ENCODE data around the gene MAD1L1. TPM values are rescaled to one million over a fixed set of nuclear protein-coding genes. Genes with fewer than 3 reads are reported as not detected.

Gene MAD1L1
- total RNA-seq, 1 experiment from 2014 or later: 38.5 TPM

DNA sequence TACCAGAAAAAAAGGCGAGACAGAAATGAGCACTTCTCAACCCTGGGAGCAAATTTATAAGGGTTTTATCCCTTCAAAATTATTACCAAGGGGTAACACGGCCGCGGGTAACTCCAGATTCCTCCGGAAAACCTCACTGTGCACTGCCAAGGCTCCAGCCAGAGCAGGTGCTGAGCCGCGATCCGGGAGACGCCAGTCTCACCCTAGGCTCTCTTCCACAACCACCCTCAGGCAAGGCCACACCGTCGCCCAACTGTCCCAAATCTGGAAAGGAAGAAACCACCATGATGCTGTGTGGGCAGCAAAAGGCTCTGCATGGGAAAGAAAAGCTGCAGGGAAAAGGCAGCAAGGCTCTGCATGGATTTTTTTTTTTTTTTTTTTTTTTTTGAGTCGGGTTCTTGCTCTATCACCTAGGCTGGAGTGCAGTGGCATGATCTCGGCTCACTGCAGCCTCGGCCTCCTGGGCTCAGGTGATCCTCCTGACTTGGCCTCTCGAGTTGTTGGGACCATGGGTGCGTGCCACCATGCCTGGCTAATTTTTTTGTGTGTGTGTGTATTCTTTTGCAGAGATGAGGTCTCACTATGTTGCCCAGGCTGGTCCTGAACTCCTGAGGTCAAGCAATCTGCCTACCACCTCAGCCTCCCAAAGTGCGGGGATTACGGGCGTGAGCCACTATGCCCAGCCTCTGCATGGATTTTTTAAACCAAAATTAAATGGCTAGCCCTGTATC lies 39.0 kb downstream of the MAD1L1 start:
- BruUV-seq (replicated peaks): no TSS peak
- DNase-seq (ENCODE audit: low read depth, low spot score) (no peak), ATAC-seq (no peak)
- Histone ChIP-seq H3K9me2 (ENCODE audit: insufficient read depth) (no peaks in the 10 kb centered on the region), H3K4me2 (ENCODE audit: low read length) (no peak overlapping the region), H3K79me2 (ENCODE audit: insufficient read depth, low read length) (peaks cover 13% of the 10 kb centered on the region), H3K36me3 (ENCODE audit: control insufficient read depth in 1 of 2, insufficient read depth in 2 of 2, low read length in 2 of 2) (peaks cover 0 to 34% of the 10 kb centered on the region in 2 experiments), H3K9ac (ENCODE audit: low read length) (no peak overlapping the region), H2AFZ (ENCODE audit: low read depth, low read length, poor library complexity, severe bottlenecking) (no peak overlapping the region), H4K20me1 (ENCODE audit: insufficient read depth) (no peaks in the 10 kb centered on the region), H3K4me3 (replicated peaks in 1 of 2; ENCODE audit: low read depth in 1 of 2, low read length in 2 of 2) (no peak overlapping the region), H3K9me3 (ENCODE audit: control insufficient read depth in 1 of 2, insufficient read depth in 1 of 2, low read depth in 1 of 2, low read length in 2 of 2) (peaks cover 0 to 11% of the 10 kb centered on the region in 2 experiments; a peak in 2 of 4 replicates), H3K27me3 (ENCODE audit: insufficient read depth, low read length) (no peaks in the 10 kb centered on the region), H3K27ac (ENCODE audit: low read depth, low read length) (no peak overlapping the region), H3K4me1 (ENCODE audit: control insufficient read depth in 1 of 2, insufficient read depth in 2 of 2, low read length in 2 of 2) (no peaks in the 10 kb centered on the region)
- intact Hi-C loops (cut with micrococcal nuclease): no loop called here
- ChIA-PET CTCF (no interaction called here), POLR2A (no interaction called here), RAD21 (ENCODE audit: low non-redundant PET in 1 of 2, low total read pairs in 2 of 2, uncharacterized antibody in 2 of 2, unreplicated experiment in 2 of 2) (interaction anchor here in 1 of 2 experiments (1.3 kb wide), 1 partner anchor 155 kb away, joined by 4 read pairs; no protein-coding TSS in a partner anchor)
- TF ChIP-seq SP1 (IDR thresholded peaks at IDR 0.05; ENCODE audit: low read depth) (no peak), SRF (IDR thresholded peaks at IDR 0.05; ENCODE audit: low read depth) (no peak), YY1 (IDR thresholded peaks at IDR 0.05; ENCODE audit: extremely low read depth, insufficient replicate concordance, low read depth, low read length) (no peak), TCF7L2 (IDR thresholded peaks at IDR 0.05; ENCODE audit: borderline replicate concordance, extremely low read depth, insufficient read depth, insufficient read length) (no peak), SIN3A (IDR thresholded peaks at IDR 0.05; ENCODE audit: low read depth) (no peak), JUND (IDR thresholded peaks at IDR 0.05) (no peak), POLR2A (IDR thresholded peaks at IDR 0.05; ENCODE audit: borderline replicate concordance, extremely low read depth, insufficient read depth, insufficient read length) (no peak), CEBPB (IDR thresholded peaks at IDR 0.05; ENCODE audit: low read depth) (no peak), ZFX (IDR thresholded peaks at IDR 0.05) (no peak)

DNA sequence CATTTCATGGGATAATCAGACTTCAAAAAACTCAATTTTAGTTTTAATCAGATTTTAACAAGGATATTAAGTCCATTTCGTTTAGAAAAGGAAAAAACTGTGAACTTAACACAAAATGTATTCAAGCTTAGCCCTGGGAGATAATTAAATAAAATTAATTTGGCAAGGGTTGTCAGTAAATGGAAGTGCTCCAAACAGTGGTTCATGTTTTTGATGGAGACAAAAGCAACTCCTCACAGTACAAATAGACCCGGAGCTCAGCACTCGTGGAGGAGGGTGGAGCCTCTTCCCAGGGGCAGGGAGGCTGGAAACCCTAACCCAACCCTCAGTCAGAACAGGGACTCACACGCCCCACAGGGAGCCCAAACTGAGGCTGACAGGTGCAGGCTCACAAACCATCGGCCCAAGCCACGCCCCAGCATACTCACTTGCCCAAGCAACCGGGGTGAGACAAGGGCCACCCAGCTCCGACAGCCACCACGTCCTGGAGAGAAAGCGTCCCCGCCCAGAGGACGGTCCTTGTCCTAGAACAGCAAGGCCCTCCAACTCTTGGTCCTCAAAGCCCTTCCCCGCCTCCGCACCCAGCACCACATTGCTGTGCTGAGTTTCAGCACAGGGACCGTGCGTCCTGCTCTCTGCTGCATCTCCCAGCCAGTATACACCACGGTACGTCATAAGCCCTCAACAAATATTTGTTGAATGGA lies 39.8 kb downstream of the MAD1L1 start:
- no peak overlapping the region for H3K27ac ChIP-seq (ENCODE audit: low read depth, low read length)
- ChIA-PET RAD21 (ENCODE audit: low non-redundant PET in 1 of 2, low total read pairs in 2 of 2, uncharacterized antibody in 2 of 2, unreplicated experiment in 2 of 2) (no interaction called here), POLR2A (no interaction called here), CTCF (no interaction called here)
- H2AFZ ChIP-seq (ENCODE audit: low read depth, low read length, poor library complexity, severe bottlenecking): no peak overlapping the region
- H4K20me1 ChIP-seq (ENCODE audit: insufficient read depth): no peaks in the 10 kb centered on the region
- intact Hi-C loops (cut with micrococcal nuclease): no loop called here
- no peaks in the 10 kb centered on the region for H3K4me1 ChIP-seq (ENCODE audit: control insufficient read depth in 1 of 2, insufficient read depth in 2 of 2, low read length in 2 of 2)
- H3K4me3 ChIP-seq (replicated peaks in 1 of 2; ENCODE audit: low read depth in 1 of 2, low read length in 2 of 2): no peak overlapping the region
- no peak for ATAC-seq
- no peaks in the 10 kb centered on the region for H3K27me3 ChIP-seq (ENCODE audit: insufficient read depth, low read length)
- H3K79me2 ChIP-seq (ENCODE audit: insufficient read depth, low read length): peaks cover 13% of the 10 kb centered on the region
- TF ChIP-seq SRF (IDR thresholded peaks at IDR 0.05; ENCODE audit: low read depth) (no peak), POLR2AphosphoS5 (IDR thresholded peaks at IDR 0.05; ENCODE audit: low read depth, low read length) (no peak), CBX3 (IDR thresholded peaks at IDR 0.05; ENCODE audit: low read depth) (no peak), EGR1 (IDR thresholded peaks at IDR 0.05; ENCODE audit: low read depth) (no peak), RAD21 (IDR thresholded peaks at IDR 0.05; ENCODE audit: low read depth) (no peak), EZH2phosphoT487 (IDR thresholded peaks at IDR 0.05; ENCODE audit: borderline replicate concordance) (no peak)
- TF ChIP-seq, protein P1, sequence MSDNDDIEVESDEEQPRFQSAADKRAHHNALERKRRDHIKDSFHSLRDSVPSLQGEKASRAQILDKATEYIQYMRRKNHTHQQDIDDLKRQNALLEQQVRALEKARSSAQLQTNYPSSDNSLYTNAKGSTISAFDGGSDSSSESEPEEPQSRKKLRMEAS (IDR thresholded peaks at IDR 0.05): no peak
- H3K9ac ChIP-seq (ENCODE audit: low read length): no peak overlapping the region
- BruUV-seq (replicated peaks): no TSS peak
- H3K9me3 ChIP-seq (ENCODE audit: control insufficient read depth in 1 of 2, insufficient read depth in 1 of 2, low read depth in 1 of 2, low read length in 2 of 2): peaks cover 0 to 11% of the 10 kb centered on the region in 2 experiments; a peak in 2 of 4 replicates
- no peak for DNase-seq (ENCODE audit: low read depth, low spot score)
- H3K4me2 ChIP-seq (ENCODE audit: low read length): no peak overlapping the region
- no peaks in the 10 kb centered on the region for H3K9me2 ChIP-seq (ENCODE audit: insufficient read depth)
- H3K36me3 ChIP-seq (ENCODE audit: control insufficient read depth in 1 of 2, insufficient read depth in 2 of 2, low read length in 2 of 2): peaks cover 0 to 34% of the 10 kb centered on the region in 2 experiments
